OCI-LY1 (cell line): Measurements from ENCODE around the gene RPL4.

Experiments used
- EZH2 ChIP-seq: fragments of 200-600 bp; sonication (generic), shearing (Covaris generic); IDR thresholded peaks from 2 replicates; pipeline ENCODE4 v1.8.0; 2017; ENCODE audit warnings: borderline replicate concordance, mixed run types, mild to moderate bottlenecking, antibody characterized with exemption, low read length, moderate library complexity, mixed read lengths
- TF ChIP-seq, protein P1 (sequence below): fragments of 200-600 bp; sonication (generic), shearing (Covaris generic); IDR thresholded peaks from 2 replicates; pipeline ENCODE4 v1.5.1; 2017; ENCODE audit warnings: mild to moderate bottlenecking, antibody characterized with exemption, low read length, moderate library complexity, mixed read lengths

DNA sequence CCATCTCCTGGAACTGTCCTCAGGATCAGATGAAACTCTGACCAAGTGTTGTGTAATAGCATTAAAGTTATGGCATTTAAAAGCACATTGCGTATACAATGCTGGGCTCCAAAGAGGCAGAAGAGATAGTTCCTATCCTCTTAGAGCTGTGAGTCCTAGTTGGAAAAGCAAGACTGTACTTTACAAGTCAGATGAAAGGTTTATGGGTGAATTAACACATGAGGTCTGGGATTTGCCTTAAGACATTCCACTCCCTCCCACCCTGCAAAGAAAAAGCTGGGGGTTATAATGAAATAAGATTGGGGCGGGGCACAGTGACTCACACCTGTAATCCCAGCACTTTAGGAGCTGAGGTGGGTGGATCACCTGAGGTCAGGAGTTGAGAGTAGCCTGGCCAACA is 42.7 kb downstream of the RPL4 start:
- TF ChIP-seq, protein P1, sequence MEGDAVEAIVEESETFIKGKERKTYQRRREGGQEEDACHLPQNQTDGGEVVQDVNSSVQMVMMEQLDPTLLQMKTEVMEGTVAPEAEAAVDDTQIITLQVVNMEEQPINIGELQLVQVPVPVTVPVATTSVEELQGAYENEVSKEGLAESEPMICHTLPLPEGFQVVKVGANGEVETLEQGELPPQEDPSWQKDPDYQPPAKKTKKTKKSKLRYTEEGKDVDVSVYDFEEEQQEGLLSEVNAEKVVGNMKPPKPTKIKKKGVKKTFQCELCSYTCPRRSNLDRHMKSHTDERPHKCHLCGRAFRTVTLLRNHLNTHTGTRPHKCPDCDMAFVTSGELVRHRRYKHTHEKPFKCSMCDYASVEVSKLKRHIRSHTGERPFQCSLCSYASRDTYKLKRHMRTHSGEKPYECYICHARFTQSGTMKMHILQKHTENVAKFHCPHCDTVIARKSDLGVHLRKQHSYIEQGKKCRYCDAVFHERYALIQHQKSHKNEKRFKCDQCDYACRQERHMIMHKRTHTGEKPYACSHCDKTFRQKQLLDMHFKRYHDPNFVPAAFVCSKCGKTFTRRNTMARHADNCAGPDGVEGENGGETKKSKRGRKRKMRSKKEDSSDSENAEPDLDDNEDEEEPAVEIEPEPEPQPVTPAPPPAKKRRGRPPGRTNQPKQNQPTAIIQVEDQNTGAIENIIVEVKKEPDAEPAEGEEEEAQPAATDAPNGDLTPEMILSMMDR, result no peak
- TF ChIP-seq EZH2, result no peak
